ENCODE results near the gene PLXNC1. TPM values are rescaled to one million over a fixed set of nuclear protein-coding genes. Genes with fewer than 3 reads are reported as not detected.

The PLXNC1 gene
- total RNA-seq = 10 to 100 TPM in 5 of 8 experiments, 1 to 10 TPM in 3; 3.6 to 25.4 (median 13.8) TPM

GRCh38 chr12:94147991-94148738 is at the start of gene PLXNC1:
TSS of gene PLXNC1 (plus strand) at chr12:94148577. CDS start at chr12:94148972, 395 bp downstream.
- peak; percentile 27 to 64 (median 56) for ATAC-seq (replicated peaks in 6 of 8)
- Histone ChIP-seq H3K27ac (peak within 1 kb of the TSS; percentile 84 to 86), H3K4me1 (replicated peaks in 1 of 2) (peaks cover 35 to 43% of the 10 kb centered on the region in 2 donors), H3K4me3 (peak within 1 kb of the TSS; percentile 53 to 81 (median 61))
- in situ Hi-C loops (cut with MboI; ENCODE audit: low pct_unique_long_range_greater_than_20kb in 2 of 9, low sequenced_read_pairs in 9 of 9, unreplicated experiment in 9 of 9) = loop anchor here in 7 of 9 experiments (10.0 to 25.0 kb wide), 2 partner anchors 387 to 389 kb away; no protein-coding TSS in a partner anchor
- WGBS, 10 experiments = 0% methylated on average over 10 of the region's 75 CpGs; no CpG with 5 or more reads in 9 of the 10 experiments

DNA sequence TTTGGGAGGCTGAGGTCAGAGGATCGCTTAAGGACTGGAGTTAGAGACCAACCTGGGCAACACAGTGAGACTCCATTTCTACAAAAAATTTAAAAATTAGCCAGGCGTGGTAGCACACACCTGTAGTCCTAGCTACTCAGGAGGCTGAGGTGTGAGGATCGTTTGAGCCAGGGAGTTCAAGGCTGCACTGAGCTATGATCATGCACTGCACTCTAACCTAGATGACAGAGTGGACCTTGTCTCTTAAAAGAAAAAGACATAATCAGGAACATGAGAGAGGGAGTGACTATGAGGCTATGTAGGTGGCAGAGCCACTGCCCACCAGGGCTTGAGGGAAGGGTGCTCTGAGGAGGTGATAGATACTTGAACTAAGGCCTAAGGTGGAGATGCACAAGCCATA is 49.2 kb upstream of the PLXNC1 start:
- H3K4me3 ChIP-seq = no peak overlapping the region
- WGBS, 10 experiments = 67 to 100% (median 83%) methylated on average over 1 to 3 of the region's 3 CpGs; no CpG with 5 or more reads in 5 of the 10 experiments
- H3K4me1 ChIP-seq (replicated peaks in 1 of 2) = peaks cover 0 to 2% of the 10 kb centered on the region in 2 donors
- no peak overlapping the region for H3K27ac ChIP-seq
- no peak for ATAC-seq (replicated peaks in 6 of 8)
- in situ Hi-C loops (cut with MboI; ENCODE audit: low pct_unique_long_range_greater_than_20kb in 2 of 9, low sequenced_read_pairs in 9 of 9, unreplicated experiment in 9 of 9) = loop anchor here in 3 of 9 experiments (25.0 kb wide), 4 partner anchors 112 to 1112 kb away; partner anchors contain the start of gene SOCS2 (in 1 of the 3)

DNA sequence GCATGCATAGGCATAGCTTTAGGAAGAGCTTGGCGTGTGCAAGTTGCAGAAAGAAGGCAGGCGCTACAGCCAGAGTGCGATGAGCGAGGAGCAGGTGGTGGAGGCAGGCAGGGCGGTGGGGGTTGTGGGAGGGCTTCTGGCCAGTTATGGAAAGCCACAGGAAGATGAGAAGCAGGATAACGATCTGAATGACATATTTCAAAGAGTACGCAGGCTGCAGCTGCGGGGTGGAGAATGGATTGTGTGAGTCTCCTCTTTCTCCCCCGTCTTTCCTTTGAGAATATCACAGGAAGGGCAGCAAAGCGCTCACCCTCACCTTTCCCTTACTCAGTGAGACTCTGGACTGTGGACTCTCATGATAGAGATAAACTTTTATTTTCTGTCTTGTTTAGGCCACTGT is 48.7 kb upstream of the PLXNC1 start:
- ATAC-seq (replicated peaks in 6 of 8) = no peak
- H3K4me1 ChIP-seq (replicated peaks in 1 of 2) = peaks cover 0 to 2% of the 10 kb centered on the region in 2 donors
- no peak overlapping the region for H3K27ac ChIP-seq
- 67 to 100% (median 78%) methylated on average over 3 to 6 of the region's 10 CpGs; no CpG with 5 or more reads in 7 of the 10 experiments for WGBS, 10 experiments
- in situ Hi-C loops (cut with MboI; ENCODE audit: low pct_unique_long_range_greater_than_20kb in 2 of 9, low sequenced_read_pairs in 9 of 9, unreplicated experiment in 9 of 9) = loop anchor here (10.0 to 25.0 kb wide), 8 partner anchors 112 to 1112 kb away; partner anchors contain the start of gene SOCS2 (in 5 of the 9)
- H3K4me3 ChIP-seq = no peak overlapping the region

GRCh38 chr12:94100211-94100627 is 48.2 kb upstream of the PLXNC1 start:
- WGBS, 10 experiments = 35 to 100% (median 85%) methylated on average over 1 to 6 of the region's 6 CpGs; no CpG with 5 or more reads in 2 of the 10 experiments
- Histone ChIP-seq H3K4me3 (no peak overlapping the region), H3K4me1 (replicated peaks in 1 of 2) (peaks cover 0 to 2% of the 10 kb centered on the region in 2 donors), H3K27ac (no peak overlapping the region)
- in situ Hi-C loops (cut with MboI; ENCODE audit: low pct_unique_long_range_greater_than_20kb in 2 of 9, low sequenced_read_pairs in 9 of 9, unreplicated experiment in 9 of 9) = loop anchor here in 8 of 9 experiments (10.0 to 25.0 kb wide), 6 partner anchors 525 to 1113 kb away; partner anchors contain the start of gene SOCS2 (in 4 of the 8)
- peak in 2 of 8 experiments; percentile 3 to 39 for ATAC-seq (replicated peaks in 6 of 8)

DNA sequence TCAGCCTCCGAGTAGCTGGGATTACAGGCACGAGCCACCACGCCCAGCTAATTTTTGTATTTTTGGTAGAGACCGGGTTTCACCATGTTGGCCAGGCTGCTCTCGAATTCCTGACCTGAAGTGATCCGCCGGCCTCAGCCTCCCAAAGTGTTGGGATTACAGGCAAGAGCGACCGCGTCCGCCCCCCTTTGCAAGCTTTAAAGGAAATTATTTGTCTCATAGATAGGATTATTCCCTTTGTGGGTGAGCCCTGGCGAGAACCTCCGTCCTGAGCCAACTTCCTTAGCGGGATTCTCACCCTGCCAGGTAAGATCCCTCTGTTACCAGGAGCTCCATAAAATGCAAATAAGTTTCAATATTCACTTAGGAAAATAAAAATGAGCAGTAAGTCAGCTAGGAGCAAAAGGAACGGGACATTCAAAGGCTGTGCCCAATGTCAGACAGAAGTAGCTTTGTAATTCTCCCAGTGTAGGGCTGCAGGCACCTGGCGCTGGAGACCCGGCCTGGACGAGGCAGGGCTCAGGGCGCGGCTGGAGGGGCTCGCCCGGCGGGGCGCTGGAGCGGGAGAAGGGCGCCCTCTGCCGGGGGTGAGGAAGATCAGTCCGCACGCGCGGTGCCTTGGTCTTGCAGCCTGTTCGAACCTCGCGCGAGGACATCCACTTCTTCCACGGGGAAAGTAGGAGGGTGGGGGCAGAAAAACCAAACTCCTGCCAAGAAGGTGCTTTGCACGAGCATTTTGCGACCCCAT is 47.2 kb upstream of the PLXNC1 start:
- peaks cover 0 to 2% of the 10 kb centered on the region in 2 donors for H3K4me1 ChIP-seq (replicated peaks in 1 of 2)
- in situ Hi-C loops (cut with MboI; ENCODE audit: low pct_unique_long_range_greater_than_20kb in 2 of 9, low sequenced_read_pairs in 9 of 9, unreplicated experiment in 9 of 9) = loop anchor here in 8 of 9 experiments (10.0 to 25.0 kb wide), 6 partner anchors 526 to 1114 kb away; partner anchors contain the start of gene SOCS2 (in 4 of the 8)
- ATAC-seq (replicated peaks in 6 of 8) = peak; percentile 67 to 93 (median 90)

GRCh38 chr12:94101738-94102660 is 46.4 kb upstream of the PLXNC1 start:
- 0 to 22% (median 3%) methylated on average over 2 to 22 of the region's 50 CpGs; no CpG with 5 or more reads in 2 of the 10 experiments for WGBS, 10 experiments
- in situ Hi-C loops (cut with MboI; ENCODE audit: low pct_unique_long_range_greater_than_20kb in 2 of 9, low sequenced_read_pairs in 9 of 9, unreplicated experiment in 9 of 9) = loop anchor here in 8 of 9 experiments (10.0 to 25.0 kb wide), 6 partner anchors 527 to 1115 kb away; partner anchors contain the start of gene SOCS2 (in 4 of the 8)
- H3K4me1 ChIP-seq (replicated peaks in 1 of 2) = peaks cover 0 to 2% of the 10 kb centered on the region in 2 donors
- ATAC-seq (replicated peaks in 6 of 8) = peak; percentile 74 to 88 (median 81)
- H3K27ac ChIP-seq = no peak overlapping the region
- peak overlapping the region; percentile 36 to 50 (median 46) for H3K4me3 ChIP-seq

More for the DNA sequence above, 47.2 kb upstream of the PLXNC1 start:
- H3K4me3 ChIP-seq = peak overlapping the region; percentile 36 to 50 (median 46)
- no peak overlapping the region for H3K27ac ChIP-seq
- WGBS, 10 experiments = 0 to 94% (median 31%) methylated on average over 1 to 25 of the region's 38 CpGs; no CpG with 5 or more reads in 2 of the 10 experiments

- 0 to 100% (median 71%) methylated on average over 2 to 4 of the region's 4 CpGs; no CpG with 5 or more reads in 5 of the 10 experiments for WGBS, 10 experiments
- Histone ChIP-seq H3K4me1 (replicated peaks in 1 of 2) (peaks cover 0 to 2% of the 10 kb centered on the region in 2 donors), H3K4me3 (no peak overlapping the region), H3K27ac (no peak overlapping the region)
- ATAC-seq (replicated peaks in 6 of 8) = peak in 2 of 8 experiments; percentile 27 to 40
- in situ Hi-C loops (cut with MboI; ENCODE audit: low pct_unique_long_range_greater_than_20kb in 2 of 9, low sequenced_read_pairs in 9 of 9, unreplicated experiment in 9 of 9) = loop anchor here in 8 of 9 experiments (10.0 to 25.0 kb wide), 6 partner anchors 529 to 1117 kb away; partner anchors contain the start of gene SOCS2 (in 4 of the 8)
Measured at GRCh38 chr12:94103986-94104385, 44.4 kb upstream of the PLXNC1 start.

GRCh38 chr12:94107910-94108309 is 40.5 kb upstream of the PLXNC1 start:
- in situ Hi-C loops (cut with MboI; ENCODE audit: low pct_unique_long_range_greater_than_20kb in 2 of 9, low sequenced_read_pairs in 9 of 9, unreplicated experiment in 9 of 9) = loop anchor here in 8 of 9 experiments (10.0 to 25.0 kb wide), 6 partner anchors 533 to 1121 kb away; partner anchors contain the start of gene SOCS2 (in 4 of the 8)
- no peak for ATAC-seq (replicated peaks in 6 of 8)

GRCh38 chr12:94109160-94109559 is 39.2 kb upstream of the PLXNC1 start:
- Histone ChIP-seq H3K4me3 (no peak overlapping the region), H3K27ac (no peak overlapping the region), H3K4me1 (replicated peaks in 1 of 2) (no peaks in the 10 kb centered on the region)
- WGBS, 10 experiments = 0 to 80% (median 60%) methylated on average over 1 of the region's 5 CpGs; no CpG with 5 or more reads in 7 of the 10 experiments
- in situ Hi-C loops (cut with MboI; ENCODE audit: low pct_unique_long_range_greater_than_20kb in 2 of 9, low sequenced_read_pairs in 9 of 9, unreplicated experiment in 9 of 9) = loop anchor here in 8 of 9 experiments (10.0 to 25.0 kb wide), 6 partner anchors 534 to 1122 kb away; partner anchors contain the start of gene SOCS2 (in 4 of the 8)
- peak; percentile 58 to 83 (median 67) for ATAC-seq (replicated peaks in 6 of 8)

More at GRCh38 chr12:94107910-94108309, 40.5 kb upstream of the PLXNC1 start:
- 46 to 94% (median 82%) methylated on average over 1 to 4 of the region's 4 CpGs for WGBS, 10 experiments
- Histone ChIP-seq H3K27ac (no peak overlapping the region), H3K4me1 (replicated peaks in 1 of 2) (no peaks in the 10 kb centered on the region), H3K4me3 (no peak overlapping the region)

DNA sequence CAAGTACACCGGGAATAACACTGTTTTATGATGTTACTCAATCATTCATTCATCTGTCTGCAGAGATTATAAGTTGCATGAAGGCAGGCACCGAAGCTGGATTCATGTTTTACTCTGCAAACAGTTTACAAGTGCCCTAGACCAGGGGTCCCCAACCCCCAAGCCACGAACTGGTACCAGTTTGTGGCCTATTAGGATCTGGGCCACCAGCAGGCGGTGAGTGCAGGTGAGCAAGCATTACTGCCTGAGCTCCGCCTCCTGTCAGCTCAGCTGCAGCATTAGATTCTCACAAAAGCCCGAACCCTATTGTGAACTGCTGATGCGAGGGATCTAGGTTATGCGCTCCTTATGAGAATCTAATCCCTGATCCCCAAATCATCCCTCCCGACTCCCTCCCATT is 38.1 kb upstream of the PLXNC1 start:
- no peak overlapping the region for H3K4me3 ChIP-seq
- H3K27ac ChIP-seq = no peak overlapping the region
- H3K4me1 ChIP-seq (replicated peaks in 1 of 2) = no peaks in the 10 kb centered on the region
- 47 to 93% (median 75%) methylated on average over 1 to 6 of the region's 9 CpGs for WGBS, 10 experiments
- ATAC-seq (replicated peaks in 6 of 8) = no peak
- in situ Hi-C loops (cut with MboI; ENCODE audit: low pct_unique_long_range_greater_than_20kb in 2 of 9, low sequenced_read_pairs in 9 of 9, unreplicated experiment in 9 of 9) = loop anchor here in 5 of 9 experiments (25.0 kb wide), 3 partner anchors 548 to 1123 kb away; partner anchors contain the start of gene SOCS2 (in 3 of the 5)

DNA sequence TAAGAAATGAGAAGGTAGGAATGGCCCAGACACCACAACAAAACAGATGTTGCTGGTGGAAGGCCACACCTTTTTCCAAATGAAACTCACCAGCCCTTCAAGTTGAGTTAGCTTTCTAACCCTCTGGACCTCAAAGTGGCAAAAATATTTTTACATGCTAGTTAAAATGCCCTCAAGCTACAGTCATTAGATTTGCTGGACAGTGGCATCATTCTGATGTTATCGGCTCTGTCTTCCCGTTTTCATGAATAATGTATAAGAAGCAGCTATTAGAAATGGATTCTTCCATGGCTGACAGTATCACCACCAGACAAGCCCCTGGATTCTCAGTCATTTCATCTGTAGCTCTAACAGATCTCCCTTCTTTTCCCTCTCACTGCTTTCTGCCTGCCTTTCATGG is 37.1 kb upstream of the PLXNC1 start:
- no peak overlapping the region for H3K27ac ChIP-seq
- 54 to 96% (median 61%) methylated on average over 2 of the region's 2 CpGs; no CpG with 5 or more reads in 5 of the 10 experiments for WGBS, 10 experiments
- in situ Hi-C loops (cut with MboI; ENCODE audit: low pct_unique_long_range_greater_than_20kb in 2 of 9, low sequenced_read_pairs in 9 of 9, unreplicated experiment in 9 of 9) = loop anchor here in 5 of 9 experiments (25.0 kb wide), 3 partner anchors 549 to 1124 kb away; partner anchors contain the start of gene SOCS2 (in 3 of the 5)

More for the DNA sequence above, 37.1 kb upstream of the PLXNC1 start:
- H3K4me1 ChIP-seq (replicated peaks in 1 of 2) = no peaks in the 10 kb centered on the region
- H3K4me3 ChIP-seq = no peak overlapping the region
- ATAC-seq (replicated peaks in 6 of 8) = peak in 3 of 8 experiments; percentile 24 to 54 (median 42)
